Mammary epithelial cell (primary cell): ENCODE measurements around the gene EVA1A.

Experiments used
- EZH2 ChIP-seq: IDR thresholded peaks from 2 replicates; pipeline ENCODE4 v1.6.1; 2012; ENCODE audit warnings: low read length, inconsistent platforms, borderline replicate concordance
- TF ChIP-seq, protein P1 (sequence below), 2 donors: IDR thresholded peaks in 1 of 2; conservative IDR thresholded peaks in 1 of 2; 2 replicates each; pipeline ENCODE4 v1.5.1; 2011 to 2012; ENCODE audit warnings: inconsistent platforms in 2 of 2, low read length in 2 of 2, mild to moderate bottlenecking in 2 of 2, control low read depth in 1 of 2, low read depth in 1 of 2; ENCODE audit not compliant: insufficient read depth in 1 of 2; ENCODE audit errors: extremely low read depth in 1 of 2

DNA sequence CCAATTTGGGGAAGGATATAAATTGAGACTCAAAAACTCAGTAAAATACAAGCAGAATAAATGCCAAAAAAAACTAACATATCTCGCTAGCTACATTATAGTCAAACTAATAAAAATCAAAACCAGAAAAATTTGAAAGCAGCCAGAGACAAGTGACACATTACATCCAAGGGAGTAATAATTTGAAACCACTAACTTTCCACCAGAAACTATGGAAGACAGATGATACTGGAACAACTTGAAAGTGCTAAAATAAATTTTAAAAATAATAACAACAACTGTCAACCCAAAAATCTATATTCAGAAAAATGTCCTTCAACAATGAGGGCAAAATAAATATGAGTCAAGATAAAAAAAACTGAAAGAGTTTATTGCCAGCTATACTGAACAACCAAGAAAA, 110.7 kb downstream of the EVA1A start:
- TF ChIP-seq, protein P1, sequence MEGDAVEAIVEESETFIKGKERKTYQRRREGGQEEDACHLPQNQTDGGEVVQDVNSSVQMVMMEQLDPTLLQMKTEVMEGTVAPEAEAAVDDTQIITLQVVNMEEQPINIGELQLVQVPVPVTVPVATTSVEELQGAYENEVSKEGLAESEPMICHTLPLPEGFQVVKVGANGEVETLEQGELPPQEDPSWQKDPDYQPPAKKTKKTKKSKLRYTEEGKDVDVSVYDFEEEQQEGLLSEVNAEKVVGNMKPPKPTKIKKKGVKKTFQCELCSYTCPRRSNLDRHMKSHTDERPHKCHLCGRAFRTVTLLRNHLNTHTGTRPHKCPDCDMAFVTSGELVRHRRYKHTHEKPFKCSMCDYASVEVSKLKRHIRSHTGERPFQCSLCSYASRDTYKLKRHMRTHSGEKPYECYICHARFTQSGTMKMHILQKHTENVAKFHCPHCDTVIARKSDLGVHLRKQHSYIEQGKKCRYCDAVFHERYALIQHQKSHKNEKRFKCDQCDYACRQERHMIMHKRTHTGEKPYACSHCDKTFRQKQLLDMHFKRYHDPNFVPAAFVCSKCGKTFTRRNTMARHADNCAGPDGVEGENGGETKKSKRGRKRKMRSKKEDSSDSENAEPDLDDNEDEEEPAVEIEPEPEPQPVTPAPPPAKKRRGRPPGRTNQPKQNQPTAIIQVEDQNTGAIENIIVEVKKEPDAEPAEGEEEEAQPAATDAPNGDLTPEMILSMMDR (conservative IDR thresholded peaks at IDR 0.05 in 1 of 2, IDR thresholded peaks at IDR 0.05 in 1 of 2; ENCODE audit: extremely low read depth in 1 of 2, insufficient read depth in 1 of 2, low read depth in 1 of 2, low read length in 2 of 2), result no peak
- no peak for TF ChIP-seq EZH2
